PC-9 (cell line): ENCODE data around the gene ANKRD2. TPM values are rescaled to one million over a fixed set of nuclear protein-coding genes. Genes with fewer than 3 reads are reported as not detected.

Source experiments
- BruUV-seq: library from RNA; stranded (reverse); fragments of 400-500 nt; replicated peaks from 2 replicates; lab custom pipeline; 2021; lab: Mats Ljungman, UMichigan
- CTCF ChIA-PET: fragments of 300-600 bp; sonication (Branson Sonifier 250); formaldehyde crosslinking; loops from one replicate; lab custom pipeline; 2022; ENCODE audit warnings: antibody characterized with exemption; lab: Charles Lee
- POLR2A ChIA-PET: fragments of 300-600 bp; sonication (Branson Sonifier 250); formaldehyde crosslinking; loops from one replicate; lab custom pipeline; 2022; ENCODE audit warnings: antibody characterized with exemption; ENCODE audit not compliant: unreplicated experiment; lab: Charles Lee
- DNase-seq, 2 experiments: peaks; one replicate each; pipeline versions ENCODE4 v3.0.0 to v3.0.0-alpha.2; 2015 to 2022; ENCODE audit warnings: mixed read lengths in 1 of 2
- H2AFZ ChIP-seq: fragments of 200-600 bp; sonication (generic); 2 replicates; pipeline ENCODE4 v1.8.1; 2017; ENCODE audit warnings: antibody characterized with exemption
- H3F3A ChIP-seq: fragments of 200-600 bp; sonication (generic); 2 replicates; pipeline ENCODE4 v1.8.1; 2017; ENCODE audit warnings: antibody characterized with exemption, mild to moderate bottlenecking, low read depth; ENCODE audit not compliant: insufficient read depth
- H3K27ac ChIP-seq: fragments of 200-600 bp; sonication (generic); 2 replicates; pipeline ENCODE4 v1.6.1; 2016; ENCODE audit warnings: mixed run types
- H3K27me3 ChIP-seq: fragments of 200-600 bp; sonication (generic); 2 replicates; pipeline ENCODE4 v1.6.1; 2016; ENCODE audit warnings: low read depth, mixed run types; ENCODE audit not compliant: insufficient read depth
- H3K36me3 ChIP-seq: fragments of 200-600 bp; sonication (generic); 2 replicates; pipeline ENCODE4 v1.6.1; 2016; ENCODE audit warnings: low read depth, mixed run types
- H3K4me1 ChIP-seq: fragments of 200-600 bp; sonication (generic); replicated peaks from 2 replicates; pipeline ENCODE4 v1.6.1; 2016; ENCODE audit warnings: mixed run types; ENCODE audit not compliant: insufficient read depth
- H3K4me2 ChIP-seq: fragments of 200-600 bp; sonication (generic); 2 replicates; pipeline ENCODE4 v1.6.1; 2017; ENCODE audit warnings: mixed run types
- H3K4me3 ChIP-seq: fragments of 200-600 bp; sonication (generic); 2 replicates; pipeline ENCODE4 v1.6.1; 2016; ENCODE audit warnings: mixed run types
- H3K79me2 ChIP-seq: fragments of 200-600 bp; sonication (generic); 2 replicates; pipeline ENCODE4 v1.6.1; 2017; ENCODE audit warnings: low read depth, mixed run types
- H3K9me2 ChIP-seq: fragments of 200-600 bp; sonication (generic); 2 replicates; pipeline ENCODE4 v1.8.1; 2017; ENCODE audit warnings: mild to moderate bottlenecking; ENCODE audit not compliant: insufficient read depth
- H3K9me3 ChIP-seq: fragments of 200-600 bp; sonication (generic); 2 replicates; pipeline ENCODE4 v1.8.1; 2016; ENCODE audit warnings: low read depth; ENCODE audit not compliant: insufficient read depth
- H4K20me1 ChIP-seq: fragments of 200-600 bp; sonication (generic); 2 replicates; pipeline ENCODE4 v1.8.1; 2017; ENCODE audit not compliant: insufficient read depth
- CTCF ChIP-seq: fragments of 200-600 bp; sonication (generic); conservative IDR thresholded peaks from 2 replicates; pipeline ENCODE4 v1.6.1; 2017; ENCODE audit warnings: mixed run types, antibody characterized with exemption, mild to moderate bottlenecking, moderate library complexity
- EZH2 ChIP-seq: fragments of 200-600 bp; sonication (generic); IDR thresholded peaks from 2 replicates; pipeline ENCODE4 v1.8.0; 2017; ENCODE audit warnings: antibody characterized with exemption, low read depth
- intact Hi-C: fragments of 100-400 bp; cut with micrococcal nuclease; formaldehyde crosslinking; loops from one replicate; pipeline ENCODE4 v1.10.0; 2022; ENCODE audit not compliant: unreplicated experiment
- total RNA-seq: library from RNA; stranded (reverse); gene quantifications from 2 replicates; pipeline ENCODE4 v1.2.3, GENCODE V29; 2021

Gene ANKRD2
- total RNA-seq, 1 experiment from 2014 or later = 8.4 TPM

DNA sequence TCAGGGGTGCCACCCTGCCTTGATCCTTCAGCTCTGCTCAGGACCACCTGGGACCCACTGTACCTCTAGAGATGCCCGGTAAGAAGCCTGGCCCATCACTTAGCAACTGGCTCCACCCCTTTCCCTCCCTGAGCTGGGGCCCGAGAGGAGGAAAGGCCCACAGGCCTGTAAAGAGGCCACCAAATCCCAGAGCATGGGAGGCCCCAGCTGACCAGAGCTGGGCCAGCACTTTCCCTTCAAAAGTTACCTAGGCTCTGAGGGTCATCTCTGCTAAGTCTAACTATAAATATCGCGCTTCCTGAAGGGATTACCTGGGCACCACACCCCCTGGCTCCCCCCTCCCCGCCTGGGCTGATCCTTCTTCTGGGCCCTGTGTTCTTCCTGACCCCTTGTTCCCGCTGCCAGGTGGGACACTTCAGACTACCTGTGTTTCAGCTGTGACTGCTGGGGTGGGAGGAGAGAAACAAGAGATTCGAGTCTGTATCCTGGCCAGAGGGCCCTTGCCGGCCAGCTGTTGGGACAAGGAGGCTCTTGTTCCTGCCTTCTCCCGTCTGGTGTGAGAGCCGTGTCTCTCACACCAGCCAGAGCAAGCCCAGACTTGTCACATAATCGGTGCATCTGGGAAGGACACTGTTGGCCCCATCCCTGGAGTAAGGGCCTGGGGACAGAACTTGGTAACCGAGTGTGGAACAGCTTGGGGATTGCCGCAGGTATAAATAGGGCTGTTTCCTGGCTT, 22.8 kb upstream of the ANKRD2 start:
- no peaks in the 10 kb centered on the region for H4K20me1 ChIP-seq
- no peak for DNase-seq
- H3K9me2 ChIP-seq = no peaks in the 10 kb centered on the region
- intact Hi-C loops = loop anchor here (10.0 kb wide), 1 partner anchor 65 kb away; no protein-coding TSS in a partner anchor
- BruUV-seq = no TSS peak
- no peak overlapping the region for H3K4me2 ChIP-seq
- no peak for TF ChIP-seq CTCF
- no peak for TF ChIP-seq EZH2
- no peak overlapping the region for H3K4me3 ChIP-seq
- H3F3A ChIP-seq = no peaks in the 10 kb centered on the region
- POLR2A ChIA-PET = no interaction called here
- H3K36me3 ChIP-seq = no peaks in the 10 kb centered on the region
- no peak overlapping the region for H2AFZ ChIP-seq
- CTCF ChIA-PET = interaction anchor here (0.9 kb wide), 1 partner anchor 57 kb away, joined by 3 read pairs; no protein-coding TSS in a partner anchor
- H3K9me3 ChIP-seq = no peaks in the 10 kb centered on the region
- H3K4me1 ChIP-seq = no peaks in the 10 kb centered on the region; the same call in 1 of the 2 replicates
- no peak overlapping the region for H3K27ac ChIP-seq
- H3K79me2 ChIP-seq = no peaks in the 10 kb centered on the region
- no peaks in the 10 kb centered on the region for H3K27me3 ChIP-seq

DNA sequence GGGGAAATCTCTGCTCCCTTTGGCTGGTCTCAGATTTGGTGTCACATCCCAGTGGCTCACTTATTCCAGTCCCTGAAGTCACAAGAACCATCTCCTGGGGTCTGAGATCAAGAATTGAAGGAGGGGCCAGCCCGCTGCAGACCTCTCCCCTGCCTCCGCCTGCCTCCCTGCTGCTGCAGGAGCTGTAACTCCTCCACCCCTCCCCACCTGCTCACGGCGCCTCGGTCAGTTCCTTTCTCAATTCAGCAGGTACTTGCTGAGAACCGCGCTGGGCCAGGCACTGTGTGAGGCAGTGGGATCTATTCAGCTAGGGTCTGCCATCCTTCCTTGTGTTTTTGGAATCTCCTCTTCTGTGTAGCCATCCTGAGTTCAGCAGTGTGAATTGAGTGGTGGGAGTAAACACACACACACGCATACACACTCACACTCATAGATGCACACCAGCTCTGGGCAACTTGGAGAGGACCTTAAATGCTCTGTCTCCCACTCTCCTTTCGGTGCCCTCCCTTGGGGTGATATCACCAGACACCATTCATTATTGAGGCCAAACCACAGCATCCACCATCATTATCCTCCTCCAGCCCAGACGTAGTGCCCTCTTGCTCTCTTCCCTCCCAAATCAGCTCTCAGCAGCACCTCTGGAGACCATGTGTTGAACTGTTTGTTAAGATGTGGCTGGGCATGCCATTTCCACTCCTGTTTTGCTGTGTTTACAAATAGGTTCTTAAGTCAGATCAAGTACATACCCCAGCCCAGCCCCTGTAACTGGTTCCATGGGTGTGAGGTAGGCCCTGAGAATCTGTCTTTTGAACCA, 22.0 kb upstream of the ANKRD2 start:
- CTCF ChIA-PET = interaction anchor here (0.9 kb wide), 1 partner anchor 58 kb away, joined by 3 read pairs; no protein-coding TSS in a partner anchor
- POLR2A ChIA-PET = no interaction called here
- TF ChIP-seq EZH2 (no peak), CTCF (no peak)
- Histone ChIP-seq H4K20me1 (no peaks in the 10 kb centered on the region), H3K27me3 (no peaks in the 10 kb centered on the region), H3K4me1 (no peaks in the 10 kb centered on the region; the same call in 1 of the 2 replicates), H3K36me3 (no peaks in the 10 kb centered on the region), H3K9me2 (no peaks in the 10 kb centered on the region), H3K9me3 (no peaks in the 10 kb centered on the region), H3K79me2 (no peaks in the 10 kb centered on the region), H3K4me3 (no peak overlapping the region), H3K27ac (no peak overlapping the region), H3K4me2 (no peak overlapping the region), H2AFZ (no peak overlapping the region), H3F3A (no peaks in the 10 kb centered on the region)
- DNase-seq = no peak
- intact Hi-C loops = loop anchor here (10.0 kb wide), 1 partner anchor 64 kb away; no protein-coding TSS in a partner anchor
- BruUV-seq = no TSS peak

- Histone ChIP-seq H3K4me1 (no peaks in the 10 kb centered on the region), H3K9me3 (no peaks in the 10 kb centered on the region), H3K27ac (no peak overlapping the region), H3K4me3 (no peak overlapping the region), H4K20me1 (no peaks in the 10 kb centered on the region), H3K9me2 (no peaks in the 10 kb centered on the region), H3K27me3 (no peaks in the 10 kb centered on the region), H2AFZ (no peak overlapping the region), H3K79me2 (no peaks in the 10 kb centered on the region), H3K36me3 (no peaks in the 10 kb centered on the region), H3K4me2 (no peak overlapping the region), H3F3A (no peaks in the 10 kb centered on the region)
- CTCF ChIA-PET = no interaction called here
- no TSS peak for BruUV-seq
- TF ChIP-seq CTCF = no peak
- TF ChIP-seq EZH2 = no peak
- POLR2A ChIA-PET = no interaction called here
- intact Hi-C loops = loop anchor here (10.0 kb wide), 1 partner anchor 64 kb away; no protein-coding TSS in a partner anchor
- DNase-seq = no peak
Observed at GRCh38 chr10:97551271-97551670, 21.3 kb upstream of the ANKRD2 start.
